Activated CD8-positive, alpha-beta memory T cell treated with anti-CD3 and anti-CD28 coated beads for 36 hours (primary cell): ENCODE measurements around the gene ZBTB8A. TPM values are rescaled to one million over a fixed set of nuclear protein-coding genes. Genes with fewer than 3 reads are reported as not detected.
"Not testable (repeated sequence)": the region's sequence is repeated elsewhere in the genome, so short reads cannot be mapped to it uniquely, and the experiment has no call there.

ENCODE experiments used
- CTCF ChIA-PET: fragments of 350-600 bp; sonication (Branson Sonifier 250); formaldehyde crosslinking; loops from one replicate; lab custom pipeline; 2021; ENCODE audit warnings: antibody characterized with exemption; lab: Charles Lee
- POLR2A ChIA-PET: fragments of 350-600 bp; sonication (Branson Sonifier 250); formaldehyde crosslinking; loops from one replicate; lab custom pipeline; 2021; ENCODE audit warnings: antibody characterized with exemption; lab: Charles Lee
- total RNA-seq, 2 experiments: library from RNA; stranded (reverse); gene quantifications; one replicate each; pipeline ENCODE4 v1.2.3, GENCODE V29; 2021

ZBTB8A gene
- total RNA-seq, 2 experiments from 2014 or later = 0.17 to 0.27 TPM

DNA sequence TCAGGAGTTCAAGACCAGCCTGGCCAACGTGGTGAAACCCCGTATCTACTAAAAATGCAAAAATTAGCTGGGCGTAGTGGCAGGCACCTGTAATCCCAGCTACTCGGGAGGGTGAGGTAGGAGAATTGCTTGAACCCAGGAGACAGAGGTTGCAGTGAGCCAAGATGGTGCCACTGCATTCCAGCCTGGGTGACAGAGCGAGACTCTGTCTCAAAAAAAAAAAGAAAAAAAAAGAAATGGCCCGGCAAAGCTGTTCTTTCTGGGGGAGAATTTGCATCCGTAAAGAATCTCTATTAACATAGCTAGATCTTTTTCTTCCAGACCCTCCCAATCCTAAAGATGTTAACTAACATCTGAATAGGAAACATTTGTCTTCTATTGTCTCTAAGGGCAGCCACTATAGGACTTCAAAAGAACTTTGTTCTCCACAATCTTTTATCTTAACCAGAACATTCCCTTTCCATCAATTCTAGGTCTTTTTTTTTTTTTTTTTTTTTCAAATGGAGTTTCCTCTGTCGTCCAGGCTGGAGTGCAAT lies 103.1 kb downstream of the ZBTB8A start:
- CTCF ChIA-PET = interaction anchor here (0.6 kb wide), 1 partner anchor 70 kb away, joined by 5 read pairs; no protein-coding TSS in a partner anchor
- POLR2A ChIA-PET = not testable (repeated sequence)

GRCh38 chr1:32644426-32644825 lies 105.2 kb downstream of the ZBTB8A start:
- POLR2A ChIA-PET = no interaction called here
- CTCF ChIA-PET = no interaction called here

DNA sequence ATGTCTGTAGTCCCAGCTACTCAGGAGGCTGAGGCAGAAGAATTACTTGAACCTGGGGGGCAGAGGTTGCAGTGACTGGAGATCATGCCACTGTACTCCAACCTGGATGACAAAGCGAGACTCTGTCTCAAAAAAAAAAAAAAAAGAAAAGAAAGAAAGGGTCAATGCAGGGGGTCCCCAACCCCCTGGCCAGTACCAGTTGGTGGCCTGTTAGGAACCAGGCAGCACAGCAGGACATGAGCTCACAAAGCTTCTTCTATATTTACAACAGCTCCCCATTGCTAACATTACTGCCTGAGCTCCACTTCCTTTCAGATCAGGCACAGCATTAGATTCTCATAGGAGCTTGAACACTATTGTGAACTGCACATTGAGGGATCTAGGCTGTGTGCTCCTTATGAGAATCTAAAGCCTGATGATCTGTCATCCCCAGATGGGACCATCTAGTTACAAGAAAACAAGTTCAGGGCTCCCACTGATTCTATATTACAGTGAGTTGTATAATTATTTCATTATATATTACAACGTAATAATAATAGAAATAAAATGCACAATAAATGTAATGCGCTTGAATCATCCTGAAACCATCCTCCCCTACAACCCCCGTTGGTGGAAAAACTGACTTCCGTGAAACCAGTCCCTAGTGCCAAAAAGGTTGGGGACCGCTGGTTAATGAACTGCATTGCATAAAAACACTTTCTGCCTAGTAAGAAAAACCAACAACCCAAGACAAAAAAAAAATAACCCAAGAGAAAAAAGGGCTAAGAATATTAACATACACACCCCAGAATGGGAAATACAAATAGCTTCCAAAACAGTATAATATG lies 108.3 kb downstream of the ZBTB8A start:
- ChIA-PET CTCF (no interaction called here), POLR2A (interaction anchor here (0.7 kb wide), 1 partner anchor 634 kb away, joined by 4 read pairs; no protein-coding TSS in a partner anchor)

DNA sequence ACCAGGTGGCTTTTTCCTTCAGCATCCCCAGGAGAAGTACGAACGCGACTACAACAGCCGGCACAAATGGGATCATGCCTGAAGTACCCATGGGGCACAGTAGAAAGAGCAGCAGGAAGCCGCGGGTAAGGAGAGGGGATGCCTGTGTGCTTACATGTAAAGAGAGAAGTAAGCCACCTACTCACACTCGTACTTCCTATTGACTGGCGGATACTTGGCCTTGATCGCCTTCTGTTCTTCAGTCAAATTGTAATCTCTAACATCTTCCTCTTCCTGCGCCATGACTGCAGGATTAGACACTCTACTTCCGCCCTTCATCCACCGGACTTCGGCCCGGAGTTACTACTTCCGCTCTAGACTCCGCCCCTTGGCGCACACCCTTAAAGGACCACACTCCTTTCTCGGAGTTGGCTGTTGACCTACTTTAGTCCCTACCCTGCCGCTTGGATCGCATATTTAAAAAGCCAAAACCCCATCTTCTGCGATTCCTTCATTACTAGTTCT lies 111.1 kb downstream of the ZBTB8A start, which contains the start of gene ZBTB8OS:
TSS of gene ZBTB8OS (minus strand) at position 303 of the 504 bp plus-strand sequence. CDS start at position 282, 21 bp downstream.
- POLR2A ChIA-PET = interaction anchor here (0.6 to 1.5 kb wide), 7 partner anchors 28 to 700 kb away, joined by 3 to 13 read pairs (median 4); no protein-coding TSS in a partner anchor
- CTCF ChIA-PET = interaction anchor here (1.2 to 1.7 kb wide), 2 partner anchors 22 to 130 kb away, joined by 3 to 7 read pairs; no protein-coding TSS in a partner anchor

GRCh38 chr1:32650752-32651460 lies 111.7 kb downstream of the ZBTB8A start, which contains the start of gene RBBP4:
Gene RBBP4, plus strand, starts transcription at chr1:32651208. Its CDS starts 99 bp downstream, at chr1:32651307.
- POLR2A ChIA-PET = interaction anchor here (0.5 to 1.5 kb wide), 12 partner anchors 27 to 699 kb away, joined by 3 to 13 read pairs (median 4); partner anchors contain the start of gene HDAC1

DNA sequence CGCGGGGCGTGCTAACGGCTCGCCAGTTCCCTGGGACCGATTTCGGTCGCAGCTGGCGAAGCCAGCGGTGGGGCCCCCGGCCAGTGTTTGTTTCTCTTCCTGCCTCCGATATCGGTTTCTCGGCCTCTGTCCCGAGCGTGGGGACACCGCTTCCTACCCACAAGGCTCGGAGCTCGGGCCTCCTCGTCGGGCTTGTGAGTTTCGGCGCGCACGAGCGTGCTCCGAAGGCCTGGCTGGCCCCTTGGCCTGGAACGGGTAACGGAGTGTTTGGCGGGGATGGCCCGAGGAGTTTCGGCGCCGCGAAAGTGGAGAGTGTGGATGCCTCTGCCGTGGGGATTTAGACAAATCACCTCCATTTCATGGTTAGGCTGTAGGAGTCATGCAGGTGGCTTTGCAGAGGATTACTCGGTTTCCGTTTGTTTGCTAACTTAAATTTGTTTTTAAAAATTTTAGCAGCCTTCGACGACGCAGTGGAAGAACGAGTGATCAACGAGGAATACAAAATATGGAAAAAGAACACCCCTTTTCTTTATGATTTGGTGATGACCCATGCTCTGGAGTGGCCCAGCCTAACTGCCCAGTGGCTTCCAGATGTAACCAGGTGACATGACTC lies 112.3 kb downstream of the ZBTB8A start:
- ChIA-PET CTCF (interaction anchor here (1.2 to 1.7 kb wide), 2 partner anchors 24 to 131 kb away, joined by 3 to 7 read pairs; no protein-coding TSS in a partner anchor), POLR2A (interaction anchor here (0.5 to 1.5 kb wide), 7 partner anchors 26 to 360 kb away, joined by 3 to 13 read pairs (median 4); partner anchors contain the start of gene HDAC1)

More at GRCh38 chr1:32650752-32651460, 111.7 kb downstream of the ZBTB8A start, which contains the start of gene RBBP4:
- CTCF ChIA-PET = interaction anchor here (0.6 to 1.7 kb wide), 3 partner anchors 23 to 176 kb away, joined by 3 to 7 read pairs (median 6); no protein-coding TSS in a partner anchor

DNA sequence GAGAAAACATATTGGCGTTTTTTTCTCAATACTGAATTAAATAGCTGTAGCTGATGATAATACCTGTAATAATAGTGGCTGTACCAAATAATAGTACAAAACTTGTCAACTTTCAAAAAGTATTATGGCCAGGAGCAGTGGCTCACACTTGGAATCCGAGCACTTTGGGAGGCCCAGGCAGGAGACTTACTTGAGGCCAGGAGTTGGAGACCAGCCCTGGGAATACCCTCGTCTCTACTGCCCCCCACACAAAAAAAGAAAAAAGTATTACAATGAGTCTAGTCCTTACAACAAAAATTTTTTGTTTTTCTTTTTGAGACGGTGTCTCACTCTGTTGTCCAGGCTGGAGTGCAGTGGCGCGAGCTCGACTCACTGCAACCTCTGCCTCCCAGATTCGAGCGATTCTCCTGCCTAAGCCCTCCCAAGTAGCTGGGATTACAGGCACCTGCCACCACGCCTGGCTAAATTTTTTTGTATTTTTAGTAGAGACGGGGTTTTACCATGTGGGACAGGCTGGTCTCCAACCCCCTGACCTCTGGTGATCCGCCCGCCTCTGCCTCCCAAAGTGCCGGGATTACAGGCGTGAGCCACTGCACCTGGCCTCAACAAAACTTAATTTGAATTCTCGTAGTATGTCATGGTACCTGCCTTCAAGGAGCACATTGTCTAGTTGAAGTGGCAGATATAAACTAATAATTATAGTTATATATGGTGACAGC lies 113.2 kb downstream of the ZBTB8A start:
- POLR2A ChIA-PET = no interaction called here
- CTCF ChIA-PET = interaction anchor here (1.5 kb wide), 1 partner anchor 119 kb away, joined by 3 read pairs; no protein-coding TSS in a partner anchor

Other genes starting within 250 kb of the ZBTB8A start
- 100 to 1,000 TPM; 159 to 160 TPM for gene HDAC1, start 247.3 kb upstream of the ZBTB8A start, total RNA-seq
- gene MARCKSL1, start 203.2 kb upstream of the ZBTB8A start, total RNA-seq = 10 to 100 TPM; 13.0 to 13.4 TPM
- gene FAM229A, start 176.9 kb upstream of the ZBTB8A start, total RNA-seq = 1 to 10 TPM; 2.7 to 3.1 TPM
- gene TSSK3, start 176.9 kb upstream of the ZBTB8A start, total RNA-seq = under 1 TPM; 0.36 to 0.67 TPM
- 10 to 100 TPM; 29.2 to 34.8 TPM for gene BSDC1, start 145.0 kb upstream of the ZBTB8A start, total RNA-seq
- not detected for gene ZBTB8B, start 74.4 kb upstream of the ZBTB8A start, total RNA-seq
- gene ZBTB8OS, start 111.1 kb downstream of the ZBTB8A start, total RNA-seq = 10 to 100 TPM; 76.9 to 83.7 TPM
- gene RBBP4, start 111.8 kb downstream of the ZBTB8A start, total RNA-seq = 100 to 1,000 TPM; 295 to 302 TPM
- gene SYNC, start 163.3 kb downstream of the ZBTB8A start, total RNA-seq = not detected